ENCODE data around the gene SLC19A2.
"Not testable (repeated sequence)": the region's sequence is repeated elsewhere in the genome, so short reads cannot be mapped to it uniquely, and the experiment has no call there.

Gene SLC19A2

DNA sequence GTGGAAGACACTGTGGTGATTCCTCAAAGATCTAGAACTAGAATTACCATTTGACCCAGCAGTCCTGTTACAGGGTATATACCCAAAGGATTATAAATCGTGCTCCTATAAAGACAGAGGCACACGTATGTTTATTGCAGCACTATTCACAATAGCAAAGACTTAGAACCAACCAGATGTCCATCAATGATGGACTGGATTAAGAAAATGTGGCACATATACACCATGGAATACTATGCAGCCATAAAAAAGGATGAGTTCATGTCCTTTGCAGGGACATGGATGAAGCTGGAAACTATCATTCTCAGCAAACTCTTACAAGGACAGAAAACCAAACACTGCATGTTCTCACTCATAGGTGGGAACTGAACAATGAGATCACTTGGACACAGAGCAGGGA is 17.9 kb upstream of the SLC19A2 start:
- H3K4me1 ChIP-seq (ENCODE audit: insufficient read depth, low read length); H3K9ac ChIP-seq (ENCODE audit: low read depth, low read length); H3K9me3 ChIP-seq (ENCODE audit: insufficient read depth, low read depth, low read length); H3K36me3 ChIP-seq (ENCODE audit: insufficient read depth, low read depth, low read length); H3K4me3 ChIP-seq (ENCODE audit: low read length); H3K27ac ChIP-seq (ENCODE audit: low read length); H3K27me3 ChIP-seq (ENCODE audit: insufficient read depth, low read length): not testable (repeated sequence)

DNA sequence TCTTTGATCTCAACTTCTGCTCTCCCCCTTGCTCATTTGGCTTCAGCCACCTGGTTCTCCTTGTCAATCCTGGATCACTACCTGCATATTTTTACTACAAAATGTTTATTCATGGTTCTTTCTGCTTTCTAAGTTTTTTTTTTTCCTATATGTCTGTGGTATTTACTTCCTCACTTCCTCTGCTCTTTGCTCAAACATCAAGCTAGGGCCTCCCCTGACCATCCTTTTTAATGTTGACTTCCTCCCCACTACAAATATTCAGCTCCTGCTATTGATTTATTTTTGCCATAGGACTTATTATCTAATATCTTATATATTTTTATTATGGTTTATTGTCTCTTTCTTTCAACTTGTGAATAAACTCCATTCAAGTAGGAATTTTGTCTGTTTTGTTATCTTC is 14.1 kb upstream of the SLC19A2 start:
- H3K4me3 ChIP-seq (ENCODE audit: low read length): no peak overlapping the region
- H3K36me3 ChIP-seq (ENCODE audit: insufficient read depth, low read depth, low read length): no peaks in the 10 kb centered on the region
- no peak overlapping the region for H3K27ac ChIP-seq (ENCODE audit: low read length)
- no peaks in the 10 kb centered on the region for H3K27me3 ChIP-seq (ENCODE audit: insufficient read depth, low read length)
- H3K9ac ChIP-seq (ENCODE audit: low read depth, low read length): no peak overlapping the region
- no peaks in the 10 kb centered on the region for H3K4me1 ChIP-seq (ENCODE audit: insufficient read depth, low read length)
- no peaks in the 10 kb centered on the region for H3K9me3 ChIP-seq (ENCODE audit: insufficient read depth, low read depth, low read length)

DNA sequence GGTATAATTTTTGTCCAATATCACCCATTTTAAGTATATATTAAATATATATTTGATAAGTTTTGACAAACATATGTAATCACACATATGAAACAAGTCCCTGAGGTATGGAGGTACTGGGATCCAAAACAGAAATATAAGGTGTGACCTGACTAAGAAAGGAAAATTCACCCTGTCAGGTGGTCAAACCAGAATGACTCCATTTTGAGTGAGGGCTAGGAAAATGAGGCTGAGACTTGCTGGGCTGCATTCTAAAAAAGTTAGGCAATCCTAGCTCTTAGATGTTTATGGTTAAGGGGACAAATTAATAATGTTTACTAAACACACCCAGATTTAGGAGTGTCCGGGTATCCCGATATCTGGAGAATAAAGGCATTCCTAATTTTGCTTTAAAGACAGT is 11.6 kb upstream of the SLC19A2 start:
- Histone ChIP-seq H3K27ac (ENCODE audit: low read length) (no peak overlapping the region), H3K9me3 (ENCODE audit: insufficient read depth, low read depth, low read length) (no peaks in the 10 kb centered on the region), H3K27me3 (ENCODE audit: insufficient read depth, low read length) (no peaks in the 10 kb centered on the region), H3K4me1 (ENCODE audit: insufficient read depth, low read length) (no peaks in the 10 kb centered on the region), H3K4me3 (ENCODE audit: low read length) (no peak overlapping the region), H3K36me3 (ENCODE audit: insufficient read depth, low read depth, low read length) (no peaks in the 10 kb centered on the region), H3K9ac (ENCODE audit: low read depth, low read length) (no peak overlapping the region)

DNA sequence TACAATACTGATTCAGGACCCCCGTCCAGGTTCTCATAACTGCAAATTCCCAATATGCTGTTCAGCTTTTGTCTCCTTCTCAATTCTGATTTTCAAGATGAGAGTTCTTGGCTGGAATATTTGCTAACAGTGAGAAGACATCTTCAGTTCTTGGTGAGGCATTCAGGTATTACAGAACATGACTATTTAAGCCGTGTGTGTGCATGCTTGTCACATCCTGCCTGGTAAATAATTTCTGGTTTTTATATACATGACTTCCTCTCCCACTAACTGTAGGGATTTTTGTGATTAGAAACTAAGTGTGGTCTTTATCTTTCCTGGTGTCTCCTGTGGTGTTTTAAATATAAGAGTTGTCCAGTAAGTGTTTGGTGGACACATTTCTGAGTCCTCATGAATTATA is 10.2 kb upstream of the SLC19A2 start:
- Histone ChIP-seq H3K9me3 (ENCODE audit: insufficient read depth, low read depth, low read length) (no peaks in the 10 kb centered on the region), H3K9ac (ENCODE audit: low read depth, low read length) (no peak overlapping the region), H3K27me3 (ENCODE audit: insufficient read depth, low read length) (no peaks in the 10 kb centered on the region)

GRCh38 chr1:169495046-169495775 is 9.5 kb upstream of the SLC19A2 start:
- Histone ChIP-seq H3K36me3 (ENCODE audit: insufficient read depth, low read depth, low read length) (no peaks in the 10 kb centered on the region), H3K4me1 (ENCODE audit: insufficient read depth, low read length) (no peaks in the 10 kb centered on the region), H3K9me3 (ENCODE audit: insufficient read depth, low read depth, low read length) (no peaks in the 10 kb centered on the region), H3K4me3 (ENCODE audit: low read length) (no peak overlapping the region), H3K27ac (ENCODE audit: low read length) (no peak overlapping the region), H3K27me3 (ENCODE audit: insufficient read depth, low read length) (no peaks in the 10 kb centered on the region), H3K9ac (ENCODE audit: low read depth, low read length) (no peak overlapping the region)

More for the DNA sequence above, 10.2 kb upstream of the SLC19A2 start:
- Histone ChIP-seq H3K4me1 (ENCODE audit: insufficient read depth, low read length) (no peaks in the 10 kb centered on the region), H3K36me3 (ENCODE audit: insufficient read depth, low read depth, low read length) (no peaks in the 10 kb centered on the region), H3K4me3 (ENCODE audit: low read length) (no peak overlapping the region), H3K27ac (ENCODE audit: low read length) (no peak overlapping the region)

- H3K27ac ChIP-seq (ENCODE audit: low read length): no peak overlapping the region
- H3K9ac ChIP-seq (ENCODE audit: low read depth, low read length): no peak overlapping the region
- no peaks in the 10 kb centered on the region for H3K36me3 ChIP-seq (ENCODE audit: insufficient read depth, low read depth, low read length)
- no peak overlapping the region for H3K4me3 ChIP-seq (ENCODE audit: low read length)
- H3K4me1 ChIP-seq (ENCODE audit: insufficient read depth, low read length): no peaks in the 10 kb centered on the region
- no peaks in the 10 kb centered on the region for H3K27me3 ChIP-seq (ENCODE audit: insufficient read depth, low read length)
- no peaks in the 10 kb centered on the region for H3K9me3 ChIP-seq (ENCODE audit: insufficient read depth, low read depth, low read length)
These were observed 8.6 kb upstream of the SLC19A2 start for GRCh38 chr1:169494343-169494742.

DNA sequence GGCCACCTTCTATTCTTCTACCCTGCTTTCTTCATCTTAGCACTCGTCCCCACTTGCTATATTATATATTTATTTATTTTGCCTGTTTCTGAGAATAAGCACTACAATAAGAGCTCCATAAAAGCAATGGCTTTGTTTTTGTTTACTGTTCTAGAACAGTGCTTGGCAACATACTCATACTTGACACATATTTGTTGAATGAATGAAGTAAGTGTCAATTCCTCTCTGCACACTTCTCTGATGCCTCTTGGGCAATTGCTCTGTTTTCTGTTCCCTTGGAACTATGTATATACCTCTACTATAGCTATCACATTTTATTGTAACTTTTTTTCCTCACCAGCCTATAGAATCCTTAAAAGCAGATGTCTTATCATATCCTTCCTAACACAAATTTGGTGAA is 7.5 kb upstream of the SLC19A2 start:
- no peaks in the 10 kb centered on the region for H3K4me1 ChIP-seq (ENCODE audit: insufficient read depth, low read length)
- no peak overlapping the region for H3K9ac ChIP-seq (ENCODE audit: low read depth, low read length)
- H3K4me3 ChIP-seq (ENCODE audit: low read length): no peak overlapping the region
- no peaks in the 10 kb centered on the region for H3K9me3 ChIP-seq (ENCODE audit: insufficient read depth, low read depth, low read length)
- no peaks in the 10 kb centered on the region for H3K27me3 ChIP-seq (ENCODE audit: insufficient read depth, low read length)
- no peak overlapping the region for H3K27ac ChIP-seq (ENCODE audit: low read length)
- no peaks in the 10 kb centered on the region for H3K36me3 ChIP-seq (ENCODE audit: insufficient read depth, low read depth, low read length)

DNA sequence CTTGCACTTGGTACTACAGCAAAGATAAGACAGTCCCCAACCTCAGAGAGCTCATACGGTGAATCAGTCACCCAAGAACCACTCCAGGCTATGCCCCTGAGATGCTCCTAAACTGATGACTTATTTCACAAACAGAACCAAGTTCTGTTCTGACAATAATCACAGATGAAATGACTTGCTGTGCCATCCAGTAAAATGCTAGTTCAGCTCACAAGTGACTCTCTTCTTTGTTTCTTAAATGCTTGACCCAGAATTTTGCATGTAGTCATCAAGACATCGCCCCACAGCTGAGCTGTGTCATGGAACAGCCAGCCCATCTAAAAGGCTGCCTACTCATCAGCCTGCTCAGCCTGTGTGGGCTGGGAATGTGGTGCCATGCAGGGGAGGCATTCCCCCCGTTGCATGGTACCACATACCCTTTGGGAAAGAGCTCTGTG is 6.1 kb upstream of the SLC19A2 start:
- Histone ChIP-seq H3K4me1 (ENCODE audit: insufficient read depth, low read length) (peaks cover 10% of the 10 kb centered on the region), H3K36me3 (ENCODE audit: insufficient read depth, low read depth, low read length) (no peaks in the 10 kb centered on the region), H3K4me3 (ENCODE audit: low read length) (no peak overlapping the region), H3K27ac (ENCODE audit: low read length) (no peak overlapping the region), H3K9me3 (ENCODE audit: insufficient read depth, low read depth, low read length) (no peaks in the 10 kb centered on the region), H3K9ac (ENCODE audit: low read depth, low read length) (no peak overlapping the region), H3K27me3 (ENCODE audit: insufficient read depth, low read length) (no peaks in the 10 kb centered on the region)

GRCh38 chr1:169488157-169488556 is 2.4 kb upstream of the SLC19A2 start:
- Histone ChIP-seq H3K9me3 (ENCODE audit: insufficient read depth, low read depth, low read length) (no peaks in the 10 kb centered on the region), H3K27me3 (ENCODE audit: insufficient read depth, low read length) (no peaks in the 10 kb centered on the region), H3K36me3 (ENCODE audit: insufficient read depth, low read depth, low read length) (no peaks in the 10 kb centered on the region; the same call in 1 of the 2 replicates), H3K4me1 (ENCODE audit: insufficient read depth, low read length) (peaks cover 31% of the 10 kb centered on the region), H3K4me3 (ENCODE audit: low read length) (no peak overlapping the region), H3K9ac (ENCODE audit: low read depth, low read length) (no peak overlapping the region), H3K27ac (ENCODE audit: low read length) (no peak overlapping the region)

DNA sequence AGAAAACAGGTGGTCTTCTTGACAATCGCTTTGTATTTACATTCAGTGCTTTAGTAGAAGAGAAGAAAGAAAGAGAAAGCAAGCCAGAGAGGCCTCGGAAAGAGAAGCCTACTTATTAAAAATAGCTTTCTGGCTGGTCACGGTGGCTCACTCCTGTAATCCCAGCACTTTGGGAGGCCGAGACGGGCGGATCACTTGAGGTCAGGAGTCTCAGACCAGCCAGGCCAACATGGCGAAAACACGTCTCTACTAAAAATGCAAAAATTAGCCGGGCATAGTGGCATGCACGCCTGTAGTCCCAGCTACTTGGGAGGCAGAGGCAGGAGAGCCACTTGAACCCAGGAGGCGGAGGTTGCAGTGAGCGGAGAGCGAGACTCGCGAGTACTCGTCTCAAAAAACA is 1.8 kb upstream of the SLC19A2 start:
- no peak overlapping the region for H3K9ac ChIP-seq (ENCODE audit: low read depth, low read length)
- no peak overlapping the region for H3K27ac ChIP-seq (ENCODE audit: low read length)
- H3K27me3 ChIP-seq (ENCODE audit: insufficient read depth, low read length): no peaks in the 10 kb centered on the region
- H3K9me3 ChIP-seq (ENCODE audit: insufficient read depth, low read depth, low read length): no peaks in the 10 kb centered on the region
- H3K36me3 ChIP-seq (ENCODE audit: insufficient read depth, low read depth, low read length): no peaks in the 10 kb centered on the region; the same call in 1 of the 2 replicates
- no peak overlapping the region for H3K4me3 ChIP-seq (ENCODE audit: low read length)
- peaks cover 37% of the 10 kb centered on the region for H3K4me1 ChIP-seq (ENCODE audit: insufficient read depth, low read length)

- Histone ChIP-seq H3K36me3 (ENCODE audit: insufficient read depth, low read depth, low read length) (no peaks in the 10 kb centered on the region; the same call in 1 of the 2 replicates), H3K27me3 (ENCODE audit: insufficient read depth, low read length) (no peaks in the 10 kb centered on the region), H3K4me3 (ENCODE audit: low read length) (peak overlapping the region; percentile 79), H3K9me3 (ENCODE audit: insufficient read depth, low read depth, low read length) (no peaks in the 10 kb centered on the region), H3K4me1 (ENCODE audit: insufficient read depth, low read length) (peaks cover 37% of the 10 kb centered on the region), H3K27ac (ENCODE audit: low read length) (no peak overlapping the region), H3K9ac (ENCODE audit: low read depth, low read length) (peak overlapping the region; percentile 78; the same call in 1 of the 2 replicates)
These were observed 1.4 kb upstream of the SLC19A2 start for GRCh38 chr1:169487133-169487532.

DNA sequence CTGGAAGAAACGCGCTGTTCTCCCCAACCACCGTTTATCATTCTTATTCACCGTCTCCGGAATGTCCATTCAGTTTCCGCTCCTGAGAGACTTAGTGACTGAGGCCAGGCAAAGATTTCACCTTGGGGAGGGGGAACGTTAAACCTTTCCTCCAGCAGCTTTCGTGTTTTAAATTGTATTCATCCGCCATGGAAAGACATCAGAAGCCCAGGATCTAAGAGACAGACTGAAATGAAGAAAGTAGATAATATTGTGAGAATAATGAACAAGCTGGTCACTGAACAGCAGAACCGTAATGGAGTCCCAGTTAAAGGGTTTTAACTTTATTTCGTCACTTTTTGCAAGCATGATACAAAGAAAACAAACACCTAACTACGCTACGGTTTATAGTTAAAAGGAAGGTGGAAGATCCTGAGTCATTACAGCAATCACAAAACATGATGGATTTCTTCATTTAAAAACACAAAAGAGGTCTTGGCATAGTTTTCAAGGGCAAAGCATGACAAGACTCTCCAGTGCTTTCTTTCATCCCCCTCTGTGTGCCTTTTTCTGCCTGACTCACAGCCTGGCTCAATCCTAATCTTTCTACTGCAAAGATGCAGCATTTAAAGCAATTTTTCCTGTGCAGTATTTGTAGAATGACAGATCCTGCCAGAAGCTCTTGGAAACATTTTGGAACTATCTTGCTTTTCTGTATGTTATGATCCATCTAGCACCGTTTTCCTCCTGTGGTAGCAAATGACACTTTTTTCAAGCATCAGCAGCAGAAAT is 722 bp upstream of the SLC19A2 start:
- Histone ChIP-seq H3K27me3 (ENCODE audit: insufficient read depth, low read length) (no peaks in the 10 kb centered on the region), H3K4me1 (ENCODE audit: insufficient read depth, low read length) (peaks cover 38% of the 10 kb centered on the region), H3K9me3 (ENCODE audit: insufficient read depth, low read depth, low read length) (no peaks in the 10 kb centered on the region), H3K36me3 (ENCODE audit: insufficient read depth, low read depth, low read length) (no peaks in the 10 kb centered on the region; the same call in 1 of the 2 replicates), H3K27ac (ENCODE audit: low read length) (no peak overlapping the region), H3K4me3 (ENCODE audit: low read length) (peak overlapping the region; percentile 79), H3K9ac (ENCODE audit: low read depth, low read length) (peak overlapping the region; percentile 78)

All from iPS-20b (cell line).